ENCODE measurements around the gene MARCHF5.

DNA sequence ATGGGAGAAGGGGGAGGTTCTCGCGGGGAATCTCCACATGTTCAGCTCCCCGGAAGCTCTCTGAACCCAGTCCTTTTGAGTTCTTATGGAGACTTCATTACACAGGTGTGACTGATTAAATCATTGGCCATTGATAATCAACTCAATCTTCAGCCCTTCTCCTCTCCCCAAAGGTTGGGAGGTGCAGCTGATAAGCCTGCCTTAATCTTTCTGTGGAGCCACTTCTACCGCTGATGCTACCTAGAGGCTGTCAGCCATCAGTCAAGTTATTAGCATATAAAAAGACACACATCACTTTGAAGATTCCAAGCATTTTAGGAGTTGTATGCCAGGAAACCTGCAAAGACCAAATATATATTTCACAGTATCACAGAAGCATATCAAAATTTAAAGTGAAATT lies 91.7 kb downstream of the MARCHF5 start:
- TF ChIP-seq, protein P1, sequence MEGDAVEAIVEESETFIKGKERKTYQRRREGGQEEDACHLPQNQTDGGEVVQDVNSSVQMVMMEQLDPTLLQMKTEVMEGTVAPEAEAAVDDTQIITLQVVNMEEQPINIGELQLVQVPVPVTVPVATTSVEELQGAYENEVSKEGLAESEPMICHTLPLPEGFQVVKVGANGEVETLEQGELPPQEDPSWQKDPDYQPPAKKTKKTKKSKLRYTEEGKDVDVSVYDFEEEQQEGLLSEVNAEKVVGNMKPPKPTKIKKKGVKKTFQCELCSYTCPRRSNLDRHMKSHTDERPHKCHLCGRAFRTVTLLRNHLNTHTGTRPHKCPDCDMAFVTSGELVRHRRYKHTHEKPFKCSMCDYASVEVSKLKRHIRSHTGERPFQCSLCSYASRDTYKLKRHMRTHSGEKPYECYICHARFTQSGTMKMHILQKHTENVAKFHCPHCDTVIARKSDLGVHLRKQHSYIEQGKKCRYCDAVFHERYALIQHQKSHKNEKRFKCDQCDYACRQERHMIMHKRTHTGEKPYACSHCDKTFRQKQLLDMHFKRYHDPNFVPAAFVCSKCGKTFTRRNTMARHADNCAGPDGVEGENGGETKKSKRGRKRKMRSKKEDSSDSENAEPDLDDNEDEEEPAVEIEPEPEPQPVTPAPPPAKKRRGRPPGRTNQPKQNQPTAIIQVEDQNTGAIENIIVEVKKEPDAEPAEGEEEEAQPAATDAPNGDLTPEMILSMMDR (IDR thresholded peaks at IDR 0.05): no peak
- TF ChIP-seq POLR2A (IDR thresholded peaks at IDR 0.05): no peak
